Keratinocyte (primary cell): ENCODE results near the gene FAM120C. TPM values are rescaled to one million over a fixed set of nuclear protein-coding genes. Genes with fewer than 3 reads are reported as not detected.

Experiments
- DNase-seq: peaks from one replicate; pipeline ENCODE4 v3.0.0-alpha.2; 2011; ENCODE audit warnings: low read depth, missing footprints, low spot score
- FAIRE-seq: peaks from 2 replicates; lab custom pipeline; 2011; peaks lifted over from hg19 to GRCh38; lab: Jason Lieb, UNC
- H2AFZ ChIP-seq: 2 replicates; pipeline ENCODE4 v1.6.0; 2012; ENCODE audit warnings: low read length, control low read depth, inconsistent platforms; ENCODE audit not compliant: control insufficient read depth
- H3K27ac ChIP-seq: 2 replicates; pipeline ENCODE4 v1.5.1; 2011; ENCODE audit warnings: low read length; ENCODE audit not compliant: control insufficient read depth, insufficient read depth
- H3K27me3 ChIP-seq: 3 replicates; pipeline ENCODE4 v1.6.0; 2011; ENCODE audit warnings: low read length; ENCODE audit not compliant: control insufficient read depth, insufficient read depth; ENCODE audit errors: extremely low read depth
- H3K36me3 ChIP-seq, 2 experiments: 2 replicates in 1 of 2; 3 replicates in 1 of 2; pipeline ENCODE4 v1.5.1; 2011; ENCODE audit warnings: low read length in 2 of 2, mild to moderate bottlenecking in 1 of 2; ENCODE audit not compliant: control insufficient read depth in 2 of 2, insufficient read depth in 2 of 2; ENCODE audit errors: extremely low read depth in 1 of 2
- H3K4me1 ChIP-seq: 3 replicates; pipeline ENCODE4 v1.5.1; 2011; ENCODE audit warnings: low read length; ENCODE audit not compliant: control insufficient read depth, insufficient read depth; ENCODE audit errors: extremely low read depth
- H3K4me2 ChIP-seq: 3 replicates; pipeline ENCODE4 v1.6.0; 2011; ENCODE audit warnings: low read depth, low read length; ENCODE audit not compliant: control insufficient read depth, insufficient read depth; ENCODE audit errors: extremely low read depth
- H3K4me3 ChIP-seq, 3 experiments: fragments of 200-600 bp in 1 of 3; sonication (generic) in 1 of 3; 2 replicates in 2 of 3; 3 replicates in 1 of 3; pipeline ENCODE4 v1.5.1; 2011 to 2016; ENCODE audit warnings: low read length in 3 of 3, mild to moderate bottlenecking in 3 of 3, control low read depth in 2 of 3, inconsistent platforms in 1 of 3, low read depth in 1 of 3, mixed read lengths in 1 of 3, mixed run types in 1 of 3, moderate library complexity in 1 of 3; ENCODE audit not compliant: control insufficient read depth in 2 of 3, insufficient read depth in 2 of 3; ENCODE audit errors: extremely low read depth in 1 of 3
- H3K79me2 ChIP-seq: 2 replicates; pipeline ENCODE4 v1.6.0; 2012; ENCODE audit warnings: low read length; ENCODE audit not compliant: control insufficient read depth, insufficient read depth
- H3K9ac ChIP-seq: 3 replicates; pipeline ENCODE4 v1.6.0; 2011; ENCODE audit warnings: low read length; ENCODE audit not compliant: control insufficient read depth, insufficient read depth; ENCODE audit errors: extremely low read depth
- H3K9me1 ChIP-seq: 3 replicates; pipeline ENCODE4 v1.6.0; 2011; ENCODE audit warnings: low read length; ENCODE audit not compliant: control insufficient read depth, insufficient read depth; ENCODE audit errors: extremely low read depth
- H3K9me3 ChIP-seq: 2 replicates; pipeline ENCODE4 v1.5.1; 2012; ENCODE audit warnings: low read depth, low read length; ENCODE audit not compliant: control insufficient read depth
- H4K20me1 ChIP-seq: 3 replicates; pipeline ENCODE4 v1.6.0; 2011; ENCODE audit warnings: low read length; ENCODE audit not compliant: control insufficient read depth, insufficient read depth; ENCODE audit errors: extremely low read depth
- CTCF ChIP-seq, 3 experiments: IDR thresholded peaks in 1 of 3; conservative IDR thresholded peaks in 1 of 3; optimal IDR thresholded peaks in 1 of 3; 2 replicates in 2 of 3; 3 replicates in 1 of 3; pipeline versions ENCODE3 to v1.5.1; 2011; ENCODE audit warnings: low read length in 3 of 3, mild to moderate bottlenecking in 3 of 3, moderate library complexity in 2 of 3, control low read depth in 1 of 3, inconsistent platforms in 1 of 3; ENCODE audit not compliant: insufficient read depth in 2 of 3; ENCODE audit errors: extremely low read depth in 1 of 3
- EZH2 ChIP-seq: IDR thresholded peaks from one replicate; pipeline ENCODE4 v1.6.1; 2012; ENCODE audit warnings: inconsistent platforms, mild to moderate bottlenecking, low read length, moderate library complexity
- dilution Hi-C: fragments of 300-500 bp; cut with MboI; formaldehyde crosslinking; loops from one replicate; pipeline ENCODE4 v1.7.0; 2020; ENCODE audit warnings: low sequenced_read_pairs; ENCODE audit not compliant: extremely low pct_ligation_motif_present
- polyA plus RNA-seq, 5 experiments: library from polyadenylated mRNA; depleted of rRNA in 3 of 5; stranded (reverse) in 3 of 5; stranded (forward) in 1 of 5; unstranded in 1 of 5; fragments of >200 nt; gene quantifications; 1 replicate in 1 of 5; 2 replicates in 3 of 5; 3 replicates in 1 of 5; pipeline versions ENCODE4 v1.2.1 to v1.2.3, GENCODE V29; 2011 to 2012; ENCODE audit warnings: missing spikeins in 2 of 5, low read depth in 1 of 5, low replicate concordance in 1 of 5

Gene FAM120C
- polyA plus RNA-seq, 1 donor (not counting 4 experiments of a cell fraction or from before 2014, with no cell fraction given) = 1.9 TPM

- Histone ChIP-seq H2AFZ (no peak overlapping the region), H3K9me3 (no peaks in the 10 kb centered on the region), H4K20me1 (no peaks in the 10 kb centered on the region), H3K27me3 (no peaks in the 10 kb centered on the region), H3K9me1 (no peaks in the 10 kb centered on the region), H3K27ac (no peak overlapping the region), H3K4me2 (no peak overlapping the region), H3K9ac (no peak overlapping the region), H3K79me2 (no peaks in the 10 kb centered on the region), H3K4me3 (no peak overlapping the region), H3K4me1 (no peaks in the 10 kb centered on the region), H3K36me3 (no peaks in the 10 kb centered on the region)
- no peak for FAIRE-seq
- dilution Hi-C loops = no loop called here
- no peak for DNase-seq
- TF ChIP-seq EZH2 (no peak), CTCF (optimal IDR thresholded peaks at IDR 0.05 in 1 of 3, IDR thresholded peaks at IDR 0.05 in 1 of 3, conservative IDR thresholded peaks at IDR 0.05 in 1 of 3; ENCODE audit: extremely low read depth in 1 of 3, insufficient read depth in 2 of 3, low read length in 3 of 3) (no peak)
These were observed 12.0 kb upstream of the FAM120C start for GRCh38 chrX:54194982-54195588.

GRCh38 chrX:54193085-54193821, 10.2 kb upstream of the FAM120C start:
- no peak for TF ChIP-seq CTCF (optimal IDR thresholded peaks at IDR 0.05 in 1 of 3, IDR thresholded peaks at IDR 0.05 in 1 of 3, conservative IDR thresholded peaks at IDR 0.05 in 1 of 3; ENCODE audit: extremely low read depth in 1 of 3, insufficient read depth in 2 of 3, low read length in 3 of 3)
- no peak for TF ChIP-seq EZH2
- no peak overlapping the region for H3K4me2 ChIP-seq
- H3K9ac ChIP-seq = no peak overlapping the region
- FAIRE-seq = no peak
- H3K79me2 ChIP-seq = no peaks in the 10 kb centered on the region
- H3K9me1 ChIP-seq = no peaks in the 10 kb centered on the region
- no peak overlapping the region for H3K4me3 ChIP-seq
- H3K27ac ChIP-seq = no peak overlapping the region
- H3K9me3 ChIP-seq = no peaks in the 10 kb centered on the region
- H2AFZ ChIP-seq = no peak overlapping the region
- dilution Hi-C loops = no loop called here
- no peaks in the 10 kb centered on the region for H3K27me3 ChIP-seq
- no peaks in the 10 kb centered on the region for H4K20me1 ChIP-seq
- no peaks in the 10 kb centered on the region for H3K36me3 ChIP-seq
- no peak for DNase-seq
- H3K4me1 ChIP-seq = no peaks in the 10 kb centered on the region
